ENCODE data around the gene CHMP1A.

DNA sequence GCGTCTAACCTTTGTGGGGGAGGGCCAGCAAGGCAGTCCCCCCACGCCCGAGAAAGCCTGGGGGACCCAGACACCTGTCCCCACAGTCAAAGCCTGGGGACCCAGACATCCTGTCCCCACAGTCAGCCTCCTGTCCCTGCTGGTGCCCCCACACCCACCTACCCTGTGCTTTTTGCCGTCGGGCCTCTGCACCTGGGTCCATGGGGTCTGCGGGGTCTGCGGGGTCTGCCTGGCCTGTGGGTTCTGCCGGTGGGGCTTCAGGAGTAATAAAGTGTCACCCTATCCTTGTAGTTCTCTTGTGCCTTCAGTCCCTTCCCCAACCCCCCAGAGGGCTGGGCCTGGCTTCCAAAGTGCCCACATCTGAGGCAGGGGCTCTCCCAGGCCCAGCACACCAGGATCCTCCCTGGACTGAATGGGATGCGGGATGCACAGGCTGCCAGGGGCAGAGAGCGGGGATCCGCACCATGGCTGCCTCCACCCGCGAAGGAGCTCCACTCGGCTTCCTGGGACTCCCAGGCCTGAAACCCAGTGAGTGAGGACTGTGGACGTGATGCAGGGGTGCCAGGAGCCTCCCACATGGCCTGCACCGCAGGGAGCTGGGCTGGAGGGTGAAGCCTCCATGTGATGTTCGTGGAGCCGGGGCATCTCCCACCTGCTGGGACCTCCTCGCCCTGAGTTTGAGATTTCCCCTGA, 60.4 kb downstream of the CHMP1A start:
- TF ChIP-seq ZNF274 (IDR thresholded peaks at IDR 0.05; ENCODE audit: low read depth, low read length) (no peak), YY1 (IDR thresholded peaks at IDR 0.05; ENCODE audit: insufficient read depth, insufficient read length) (no peak)
